A549 (cell line): Measurements from ENCODE around the gene PSAPL1. TPM values are rescaled to one million over a fixed set of nuclear protein-coding genes. Genes with fewer than 3 reads are reported as not detected.

ENCODE experiments used
- ATAC-seq, 2 experiments: fragments of 200-7000 bp in 1 of 2; fragments of >200 bp in 1 of 2; cut with Nextera tagmentation in 1 of 2; cut with Tn5 transposase in 1 of 2; 3 replicates each; pipeline versions ENCODE4 v1.8.0 to v1.9.1; 2018 to 2020; ENCODE audit warnings: mild to moderate bottlenecking in 1 of 2, moderate library complexity in 1 of 2
- CTCF ChIA-PET: fragments of 300-600 bp; sonication (Branson Sonifier 250); formaldehyde crosslinking; extraction: SDS; loops from one replicate; lab custom pipeline; 2021; ENCODE audit warnings: antibody characterized with exemption, inconsistent platforms; lab: Yijun Ruan, JAX
- POLR2A ChIA-PET: fragments of 350-600 bp; formaldehyde crosslinking; extraction: SDS; loops from one replicate; lab custom pipeline; 2021; ENCODE audit warnings: antibody characterized with exemption, inconsistent platforms; lab: Yijun Ruan, JAX
- DNase-seq, 2 experiments: peaks; one replicate each; pipeline versions ENCODE4 v3.0.0 to v3.0.0-alpha.2; 2011 to 2016; ENCODE audit warnings: low read depth in 1 of 2, low spot score in 1 of 2
- FAIRE-seq: peaks from 2 replicates; lab custom pipeline; 2011; peaks lifted over from hg19 to GRCh38; lab: Jason Lieb, UNC
- H3K27ac ChIP-seq, 2 experiments: fragments of >200 bp; sonication (Bioruptor Twin); formaldehyde crosslinking; 3 replicates each; pipeline ENCODE4 v1.5.1; 2016 to 2017
- H3K4me1 ChIP-seq: fragments of >200 bp; sonication (Bioruptor Twin); formaldehyde crosslinking; 3 replicates; pipeline ENCODE4 v1.6.1; 2016
- H3K4me2 ChIP-seq: fragments of >200 bp; sonication (Bioruptor Twin); formaldehyde crosslinking; 3 replicates; pipeline ENCODE4 v1.6.1; 2016
- H3K4me3 ChIP-seq: fragments of >200 bp; sonication (Bioruptor Twin); formaldehyde crosslinking; 3 replicates; pipeline ENCODE4 v1.5.1; 2016
- H3K9me3 ChIP-seq: fragments of >200 bp; sonication (Bioruptor Twin); formaldehyde crosslinking; 3 replicates; pipeline ENCODE4 v1.6.1; 2016
- BHLHE40 ChIP-seq: IDR thresholded peaks from 2 replicates; pipeline ENCODE4 v1.6.1; 2012; ENCODE audit warnings: low read depth, low read length, inconsistent platforms
- CHD2 ChIP-seq: fragments of 150-350 bp; IDR thresholded peaks from 2 replicates; pipeline ENCODE4 v1.6.1; 2014; ENCODE audit warnings: low read length; ENCODE audit not compliant: partially characterized antibody
- CHD4 ChIP-seq: fragments of 200-600 bp; sonication (generic); IDR thresholded peaks from 2 replicates; pipeline ENCODE4 v1.6.1; 2016; ENCODE audit warnings: antibody characterized with exemption, mild to moderate bottlenecking, borderline replicate concordance
- EHF ChIP-seq: fragments of 250-450 bp; sonication (Bioruptor Pico); IDR thresholded peaks from 2 replicates; pipeline ENCODE4 v1.5.0; 2020; ENCODE audit warnings: mild to moderate bottlenecking
- ESRRA ChIP-seq: fragments of 150-350 bp; IDR thresholded peaks from 2 replicates; pipeline ENCODE4 v1.6.1; 2014; ENCODE audit warnings: mild to moderate bottlenecking, low read length, borderline replicate concordance
- FOSL2 ChIP-seq, 2 experiments: fragments of 450-650 bp in 1 of 2; fragments of >200 bp in 1 of 2; sonication (Bioruptor Twin) in 1 of 2; formaldehyde crosslinking; IDR thresholded peaks; 2 replicates each; pipeline versions ENCODE4 v1.5.0 to v1.6.1; 2016 to 2020; ENCODE audit warnings: mild to moderate bottlenecking in 1 of 2, moderate library complexity in 1 of 2
- HDAC2 ChIP-seq: fragments of 200-600 bp; sonication (generic); IDR thresholded peaks from 2 replicates; pipeline ENCODE4 v1.6.1; 2016
- HEYL ChIP-seq: fragments of 250-450 bp; sonication (Bioruptor Pico); IDR thresholded peaks from 2 replicates; pipeline ENCODE4 v1.8.0; 2021; ENCODE audit warnings: mild to moderate bottlenecking, moderate library complexity
- HOXA7 ChIP-seq: fragments of 250-450 bp; sonication (Bioruptor Pico); IDR thresholded peaks from 2 replicates; pipeline ENCODE4 v1.5.0; 2020; ENCODE audit warnings: mild to moderate bottlenecking, moderate library complexity
- HOXB13 ChIP-seq: fragments of 250-450 bp; sonication (Bioruptor Pico); IDR thresholded peaks from 2 replicates; pipeline ENCODE4 v1.5.0; 2020; ENCODE audit warnings: low read depth, mild to moderate bottlenecking, moderate library complexity
- JUN ChIP-seq, 2 experiments: fragments of >200 bp; sonication (Bioruptor Twin); formaldehyde crosslinking; IDR thresholded peaks; 2 replicates in 1 of 2; 3 replicates in 1 of 2; pipeline ENCODE4 v1.6.1; 2016 to 2017
- JUNB ChIP-seq: fragments of >200 bp; sonication (Bioruptor Twin); formaldehyde crosslinking; IDR thresholded peaks from 2 replicates; pipeline ENCODE4 v1.6.1; 2016
- MAFK ChIP-seq: fragments of 450-650 bp; IDR thresholded peaks from 2 replicates; pipeline ENCODE4 v1.6.1; 2014; ENCODE audit not compliant: partially characterized antibody
- MYC ChIP-seq: IDR thresholded peaks from 2 replicates; pipeline ENCODE4 v1.6.1; 2012; ENCODE audit warnings: mild to moderate bottlenecking, inconsistent platforms, low read length, improper control_type of control experiment, borderline replicate concordance
- NFE2L2 ChIP-seq: fragments of 150-350 bp; conservative IDR thresholded peaks from 2 replicates; pipeline ENCODE4 v1.6.1; 2014; ENCODE audit warnings: low read length
- NR3C1 ChIP-seq: fragments of >200 bp; sonication (Bioruptor Twin); formaldehyde crosslinking; IDR thresholded peaks from 3 replicates; pipeline ENCODE4 v1.6.1; 2017
- POLR2A ChIP-seq: IDR thresholded peaks from 2 replicates; pipeline ENCODE4 v1.6.1; 2012; ENCODE audit warnings: mild to moderate bottlenecking, low read length
- POLR2AphosphoS2 ChIP-seq: conservative IDR thresholded peaks from 2 replicates; pipeline ENCODE4 v1.6.1; 2012; ENCODE audit warnings: low read length, improper control_type of control experiment, inconsistent platforms
- RARB ChIP-seq: fragments of 250-450 bp; sonication (Bioruptor Pico); IDR thresholded peaks from 2 replicates; pipeline ENCODE4 v1.8.0; 2021; ENCODE audit warnings: mild to moderate bottlenecking, moderate library complexity
- REST ChIP-seq: fragments of 200-600 bp; sonication (generic); IDR thresholded peaks from 2 replicates; pipeline ENCODE4 v1.6.1; 2016; ENCODE audit warnings: antibody characterized with exemption, mild to moderate bottlenecking, moderate library complexity
- RFX5 ChIP-seq: fragments of 450-650 bp; IDR thresholded peaks from 2 replicates; pipeline ENCODE4 v1.7.1; 2014; ENCODE audit warnings: antibody characterized with exemption, mild to moderate bottlenecking, moderate library complexity
- RNF2 ChIP-seq: fragments of 200-600 bp; sonication (generic); IDR thresholded peaks from 2 replicates; pipeline ENCODE4 v1.6.1; 2016; ENCODE audit warnings: low read depth, mild to moderate bottlenecking, antibody characterized with exemption, moderate library complexity, borderline replicate concordance
- SMC3 ChIP-seq: fragments of >200 bp; sonication (Bioruptor Twin); formaldehyde crosslinking; IDR thresholded peaks from 3 replicates; pipeline ENCODE4 v1.6.1; 2018; ENCODE audit warnings: inconsistent platforms
- TP53 ChIP-seq: fragments of 250-450 bp; sonication (Bioruptor Pico); IDR thresholded peaks from 2 replicates; pipeline ENCODE4 v1.5.0; 2021; ENCODE audit warnings: mild to moderate bottlenecking, moderate library complexity
- USF2 ChIP-seq: fragments of 450-650 bp; IDR thresholded peaks from 2 replicates; pipeline ENCODE4 v1.6.1; 2014; ENCODE audit warnings: antibody characterized with exemption
- ZC3H11A ChIP-seq: fragments of 450-650 bp; IDR thresholded peaks from 2 replicates; pipeline ENCODE4 v1.6.1; 2014; ENCODE audit warnings: antibody characterized with exemption, mild to moderate bottlenecking
- ZNF302 ChIP-seq: fragments of 250-450 bp; sonication (Bioruptor Pico); IDR thresholded peaks from 2 replicates; pipeline ENCODE4 v1.9.0; 2021; ENCODE audit warnings: inconsistent platforms, mild to moderate bottlenecking, moderate library complexity
- ZSCAN20 ChIP-seq: fragments of 250-450 bp; sonication (Bioruptor Pico); IDR thresholded peaks from 2 replicates; pipeline ENCODE4 v1.8.0; 2022; ENCODE audit warnings: mild to moderate bottlenecking, moderate library complexity
- WGBS: methylation state at CpG from one replicate; pipeline ENCODE4 v1.1.6; 2017; ENCODE audit errors: missing lambda C conversion rate; 5-methylcytosine and 5-hydroxymethylcytosine counted together
- polyA plus RNA-seq, 4 experiments: library from polyadenylated mRNA; depleted of rRNA in 3 of 4; stranded (reverse); fragments of >200 nt; fragmentation: RNase III in 1 of 4; extraction: RNeasy Plus Mini Kit Qiagen cat#74134 plus additional on column Dnase treatment in 1 of 4; gene quantifications; 2 replicates in 3 of 4; 3 replicates in 1 of 4; pipeline ENCODE4 v1.2.3, GENCODE V29; 2011 to 2017
- TF ChIP-seq, protein P1 (sequence below): fragments of >200 bp; sonication (Bioruptor Twin); formaldehyde crosslinking; IDR thresholded peaks from 3 replicates; pipeline ENCODE4 v1.5.1; 2016
- TF ChIP-seq, protein P2 (sequence below): fragments of 250-450 bp; sonication (Bioruptor Pico); IDR thresholded peaks from 2 replicates; pipeline ENCODE4 v1.5.0; 2020; ENCODE audit warnings: low read depth, mild to moderate bottlenecking, moderate library complexity

The PSAPL1 gene
- polyA plus RNA-seq, 2 of the 4 experiments (the other 2 are of a cell fraction) = 0.04 to 0.05 TPM

DNA sequence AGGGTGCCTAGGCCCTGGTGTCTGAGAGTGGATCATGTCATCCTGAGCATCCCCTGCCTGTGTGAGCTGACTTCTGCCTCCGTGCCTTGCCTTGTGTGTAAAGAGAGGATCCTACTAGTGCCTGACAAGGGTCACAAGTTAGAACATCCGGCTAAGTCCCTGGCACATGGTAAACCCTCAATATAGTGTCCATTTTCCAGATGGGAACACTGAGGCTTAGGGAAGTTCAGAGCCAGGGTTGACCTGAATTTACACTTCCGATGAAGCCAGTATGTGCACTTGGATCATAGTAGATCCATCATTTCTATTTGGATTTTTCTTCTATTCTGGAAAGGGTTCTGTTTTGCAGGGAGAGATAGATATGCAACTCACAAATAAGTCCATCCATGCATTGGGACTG lies 12.5 kb upstream of the PSAPL1 start:
- POLR2A ChIA-PET = no interaction called here
- no peaks in the 10 kb centered on the region for H3K9me3 ChIP-seq
- 55% methylated on average over 3 of the region's 3 CpGs for WGBS
- CTCF ChIA-PET = no interaction called here
- ATAC-seq (no peak), FAIRE-seq (no peak), DNase-seq (no peak)
- TF ChIP-seq POLR2AphosphoS2 = no peak
- no peak for TF ChIP-seq FOSL2 (IDR thresholded peaks at IDR 0.05)
- no peak for TF ChIP-seq FOSL2 (CRISPR knock-in tag; IDR thresholded peaks at IDR 0.05)
- no peak for TF ChIP-seq HOXA7 (CRISPR knock-in tag)
- no peak for TF ChIP-seq NFE2L2
- no peak for TF ChIP-seq MYC
- no peak for TF ChIP-seq BHLHE40
- TF ChIP-seq EHF (CRISPR knock-in tag) = no peak
- no peak for TF ChIP-seq JUN (IDR thresholded peaks at IDR 0.05)
- no peak for TF ChIP-seq CHD2
- no peak for TF ChIP-seq NR3C1
- no peak for TF ChIP-seq TP53 (CRISPR knock-in tag)
- no peak for TF ChIP-seq RARB (CRISPR knock-in tag)
- TF ChIP-seq REST = no peak
- TF ChIP-seq, protein P1, sequence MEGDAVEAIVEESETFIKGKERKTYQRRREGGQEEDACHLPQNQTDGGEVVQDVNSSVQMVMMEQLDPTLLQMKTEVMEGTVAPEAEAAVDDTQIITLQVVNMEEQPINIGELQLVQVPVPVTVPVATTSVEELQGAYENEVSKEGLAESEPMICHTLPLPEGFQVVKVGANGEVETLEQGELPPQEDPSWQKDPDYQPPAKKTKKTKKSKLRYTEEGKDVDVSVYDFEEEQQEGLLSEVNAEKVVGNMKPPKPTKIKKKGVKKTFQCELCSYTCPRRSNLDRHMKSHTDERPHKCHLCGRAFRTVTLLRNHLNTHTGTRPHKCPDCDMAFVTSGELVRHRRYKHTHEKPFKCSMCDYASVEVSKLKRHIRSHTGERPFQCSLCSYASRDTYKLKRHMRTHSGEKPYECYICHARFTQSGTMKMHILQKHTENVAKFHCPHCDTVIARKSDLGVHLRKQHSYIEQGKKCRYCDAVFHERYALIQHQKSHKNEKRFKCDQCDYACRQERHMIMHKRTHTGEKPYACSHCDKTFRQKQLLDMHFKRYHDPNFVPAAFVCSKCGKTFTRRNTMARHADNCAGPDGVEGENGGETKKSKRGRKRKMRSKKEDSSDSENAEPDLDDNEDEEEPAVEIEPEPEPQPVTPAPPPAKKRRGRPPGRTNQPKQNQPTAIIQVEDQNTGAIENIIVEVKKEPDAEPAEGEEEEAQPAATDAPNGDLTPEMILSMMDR = no peak
- no peak for TF ChIP-seq ZC3H11A
- TF ChIP-seq RFX5 = no peak
- no peak for TF ChIP-seq CHD4
- H3K4me1 ChIP-seq = no peaks in the 10 kb centered on the region
- no peak overlapping the region for H3K4me3 ChIP-seq
- H3K27ac ChIP-seq = no peak overlapping the region
- H3K4me2 ChIP-seq = no peak overlapping the region

DNA sequence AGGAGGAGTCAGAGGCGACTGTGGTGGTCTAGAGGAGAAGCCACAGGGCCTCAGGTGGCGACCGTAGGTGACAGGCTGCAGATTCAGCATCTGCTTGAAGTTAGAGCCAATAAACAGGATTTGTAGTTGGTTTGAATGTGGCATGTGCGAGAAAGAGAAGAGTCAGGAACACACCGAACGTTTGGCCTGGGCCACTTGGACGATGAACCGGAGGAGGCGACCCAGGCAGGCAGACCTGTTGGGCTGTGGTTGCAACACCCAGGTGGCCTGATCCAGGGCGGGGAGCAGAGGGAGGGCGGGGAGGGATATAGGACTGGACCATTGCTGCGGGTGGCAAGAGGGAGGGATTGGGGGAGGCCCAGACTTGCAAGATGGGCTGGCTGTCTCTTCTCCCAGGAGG lies 10.0 kb upstream of the PSAPL1 start:
- FAIRE-seq (no peak), ATAC-seq (no peak), DNase-seq (no peak)
- Histone ChIP-seq H3K9me3 (no peaks in the 10 kb centered on the region), H3K27ac (no peak overlapping the region), H3K4me2 (no peak overlapping the region), H3K4me3 (no peak overlapping the region), H3K4me1 (no peaks in the 10 kb centered on the region)
- CTCF ChIA-PET = no interaction called here
- TF ChIP-seq RNF2 (no peak), ZC3H11A (no peak), ZNF302 (CRISPR knock-in tag) (no peak), MAFK (no peak), FOSL2 (IDR thresholded peaks at IDR 0.05) (no peak), FOSL2 (CRISPR knock-in tag; IDR thresholded peaks at IDR 0.05) (no peak), ZSCAN20 (CRISPR knock-in tag) (no peak), CHD4 (no peak), CHD2 (no peak), HEYL (CRISPR knock-in tag) (no peak), USF2 (no peak), POLR2A (no peak), BHLHE40 (no peak), SMC3 (no peak), JUNB (no peak), HOXB13 (CRISPR knock-in tag) (no peak), ESRRA (no peak), HDAC2 (no peak)
- TF ChIP-seq, protein P1 = no peak
- TF ChIP-seq, protein P2, sequence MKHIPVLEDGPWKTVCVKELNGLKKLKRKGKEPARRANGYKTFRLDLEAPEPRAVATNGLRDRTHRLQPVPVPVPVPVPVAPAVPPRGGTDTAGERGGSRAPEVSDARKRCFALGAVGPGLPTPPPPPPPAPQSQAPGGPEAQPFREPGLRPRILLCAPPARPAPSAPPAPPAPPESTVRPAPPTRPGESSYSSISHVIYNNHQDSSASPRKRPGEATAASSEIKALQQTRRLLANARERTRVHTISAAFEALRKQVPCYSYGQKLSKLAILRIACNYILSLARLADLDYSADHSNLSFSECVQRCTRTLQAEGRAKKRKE (CRISPR knock-in tag) = no peak
- POLR2A ChIA-PET = no interaction called here
- WGBS = 82% methylated on average over 9 of the region's 12 CpGs
